Lung (tissue), 12 donors: ENCODE results near the gene RWDD2A. TPM values are rescaled to one million over a fixed set of nuclear protein-coding genes. Genes with fewer than 3 reads are reported as not detected.
A peak's percentile ranks its signal among the peaks of the same experiment; 100 is the strongest.
"Not testable (repeated sequence)": the region's sequence is repeated elsewhere in the genome, so short reads cannot be mapped to it uniquely, and the experiment has no call there.

Experiments used
- ATAC-seq: fragments of 200-7000 bp; cut with Tn5 transposase; one replicate; pipeline ENCODE4 v1.9.1; 2020; ENCODE audit warnings: moderate number of reproducible peaks; ENCODE audit not compliant: insufficient read depth, low FRiP score
- DNase-seq, 3 donors: peaks; one replicate each; pipeline ENCODE4 v3.0.0-alpha.2; 2013 to 2017
- H3K27ac ChIP-seq, 2 donors: one replicate each; pipeline ENCODE4 v1.5.1; 2013; ENCODE audit warnings: mild to moderate bottlenecking in 2 of 2, moderate library complexity in 2 of 2, control low read depth in 1 of 2, inconsistent platforms in 1 of 2, low read depth in 1 of 2, low read length in 1 of 2
- H3K27me3 ChIP-seq, 3 donors: one replicate each; pipeline ENCODE4 v1.5.1; 2013; ENCODE audit warnings: low read length in 2 of 3; ENCODE audit not compliant: control insufficient read depth in 3 of 3, insufficient read depth in 3 of 3
- H3K36me3 ChIP-seq, 4 donors: one replicate each; pipeline ENCODE4 v1.5.1; 2013; ENCODE audit warnings: low read length in 4 of 4, mild to moderate bottlenecking in 1 of 4, moderate library complexity in 1 of 4; ENCODE audit not compliant: control insufficient read depth in 4 of 4, insufficient read depth in 4 of 4
- H3K4me1 ChIP-seq, 5 donors: one replicate each; pipeline ENCODE4 v1.5.1; 2013; ENCODE audit warnings: low read length in 5 of 5, mild to moderate bottlenecking in 2 of 5, moderate library complexity in 1 of 5; ENCODE audit not compliant: control insufficient read depth in 5 of 5, insufficient read depth in 5 of 5
- H3K4me3 ChIP-seq: one replicate; pipeline ENCODE4 v1.5.1; 2013; ENCODE audit warnings: mild to moderate bottlenecking, control low read depth, moderate library complexity
- H3K9ac ChIP-seq, 2 donors: one replicate each; pipeline ENCODE4 v1.5.1; 2013; ENCODE audit warnings: low read length in 2 of 2, control low read depth in 1 of 2; ENCODE audit not compliant: insufficient read depth in 1 of 2
- H3K9me3 ChIP-seq, 4 donors: one replicate each; pipeline ENCODE4 v1.5.1; 2013; ENCODE audit warnings: low read length in 3 of 4, mild to moderate bottlenecking in 1 of 4, moderate library complexity in 1 of 4; ENCODE audit not compliant: control insufficient read depth in 4 of 4, insufficient read depth in 3 of 4
- WGBS, 2 donors: extraction: QIAGEN DNeasy Blood & Tissue Kit; methylation state at CpG; one replicate each; pipeline ENCODE4 v1.1.7; 2013; 5-methylcytosine and 5-hydroxymethylcytosine counted together
- polyA plus RNA-seq, 2 donors: library from polyadenylated mRNA; stranded (reverse); fragments of 200-250 nt; gene quantifications; one replicate each; pipeline ENCODE4 v1.2.1, GENCODE V29; 2013
- total RNA-seq, 2 donors: library from RNA; depleted of rRNA in 1 of 2; stranded (reverse); fragments of >200 nt in 1 of 2; gene quantifications; one replicate each; pipeline ENCODE4 v1.2.1, GENCODE V29; 2014 to 2021
- TF ChIP-seq, protein P1 (sequence below): IDR thresholded peaks from 2 replicates; pipeline ENCODE4 v1.5.1; 2012; ENCODE audit warnings: mild to moderate bottlenecking; ENCODE audit errors: control extremely low read depth, extremely low read depth
- donor health status: control.
- donor health status: control.
- donor health status: Bipolar disorder and iron deficiency.
- donor health status: healthy.
- donor health status: DM: yes; HTN: yes; CAD: no.

The RWDD2A gene
- total and polyA plus RNA-seq, 4 donors, result 1.8 to 3.6 (median 2.6) TPM

DNA sequence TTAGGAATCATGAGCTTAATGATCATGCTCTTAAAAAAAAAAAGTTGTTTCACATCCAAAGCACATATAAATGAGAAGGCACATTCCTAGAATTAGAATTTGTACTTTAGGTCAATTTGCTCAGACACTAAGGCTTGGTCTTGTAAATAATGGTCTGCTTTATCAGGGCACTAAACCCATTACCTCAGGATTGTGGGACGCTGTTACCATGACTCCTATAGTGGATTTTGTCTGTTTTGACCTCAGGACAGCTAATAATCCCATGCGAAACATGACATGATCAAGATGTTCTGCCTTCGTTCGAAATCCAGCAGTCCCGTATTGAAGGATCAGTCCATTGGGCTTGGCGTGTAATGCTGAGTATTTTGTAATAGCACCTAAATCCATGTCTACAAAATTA is 2.5 kb upstream of the RWDD2A start:
- peak; percentile 60 to 89 (median 86) for DNase-seq
- TF ChIP-seq, protein P1, sequence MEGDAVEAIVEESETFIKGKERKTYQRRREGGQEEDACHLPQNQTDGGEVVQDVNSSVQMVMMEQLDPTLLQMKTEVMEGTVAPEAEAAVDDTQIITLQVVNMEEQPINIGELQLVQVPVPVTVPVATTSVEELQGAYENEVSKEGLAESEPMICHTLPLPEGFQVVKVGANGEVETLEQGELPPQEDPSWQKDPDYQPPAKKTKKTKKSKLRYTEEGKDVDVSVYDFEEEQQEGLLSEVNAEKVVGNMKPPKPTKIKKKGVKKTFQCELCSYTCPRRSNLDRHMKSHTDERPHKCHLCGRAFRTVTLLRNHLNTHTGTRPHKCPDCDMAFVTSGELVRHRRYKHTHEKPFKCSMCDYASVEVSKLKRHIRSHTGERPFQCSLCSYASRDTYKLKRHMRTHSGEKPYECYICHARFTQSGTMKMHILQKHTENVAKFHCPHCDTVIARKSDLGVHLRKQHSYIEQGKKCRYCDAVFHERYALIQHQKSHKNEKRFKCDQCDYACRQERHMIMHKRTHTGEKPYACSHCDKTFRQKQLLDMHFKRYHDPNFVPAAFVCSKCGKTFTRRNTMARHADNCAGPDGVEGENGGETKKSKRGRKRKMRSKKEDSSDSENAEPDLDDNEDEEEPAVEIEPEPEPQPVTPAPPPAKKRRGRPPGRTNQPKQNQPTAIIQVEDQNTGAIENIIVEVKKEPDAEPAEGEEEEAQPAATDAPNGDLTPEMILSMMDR, result no peak
- H3K4me3 ChIP-seq, result no peak overlapping the region

DNA sequence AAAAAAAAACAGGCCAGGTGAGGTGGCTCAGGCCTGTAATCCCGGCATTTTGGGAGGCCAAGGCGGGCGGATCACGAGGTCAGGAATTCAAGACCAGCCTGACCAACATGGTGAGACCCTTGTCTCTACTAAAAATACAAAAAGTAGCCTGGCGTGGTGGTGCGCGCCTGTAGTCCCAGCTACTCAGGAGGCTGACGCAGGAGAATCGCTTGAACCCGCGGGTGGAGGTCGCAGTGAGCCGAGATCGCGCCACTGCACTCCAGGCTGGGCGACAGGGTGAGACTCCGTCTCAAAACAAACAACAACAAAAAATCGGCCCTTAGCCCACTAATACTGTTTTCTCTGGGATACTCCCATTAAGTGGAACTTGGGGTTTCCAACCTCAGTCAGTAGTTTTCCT is 1.2 kb upstream of the RWDD2A start:
- H3K27me3 ChIP-seq, H3K27ac ChIP-seq, ATAC-seq, H3K9ac ChIP-seq, DNase-seq, H3K4me3 ChIP-seq, H3K9me3 ChIP-seq: not testable (repeated sequence)
- Histone ChIP-seq H3K4me1 (peaks cover 0 to 30% (median 4%) of the 10 kb centered on the region in 5 donors), H3K36me3 (peaks cover 2 to 21% (median 7%) of the 10 kb centered on the region in 4 donors)
- WGBS, 2 donors, result 91 to 94% methylated on average over 13 to 17 of the region's 18 CpGs

More for the DNA sequence above, 2.5 kb upstream of the RWDD2A start:
- ATAC-seq, result no peak
- Histone ChIP-seq H3K27me3 (no peaks in the 10 kb centered on the region), H3K4me1 (peaks cover 0 to 30% (median 4%) of the 10 kb centered on the region in 5 donors), H3K9me3 (no peaks in the 10 kb centered on the region), H3K36me3 (peaks cover 7 to 26% (median 9%) of the 10 kb centered on the region in 4 donors), H3K9ac (no peak overlapping the region), H3K27ac (no peak overlapping the region)
- 90% methylated on average over 6 of the region's 6 CpGs for WGBS, 2 donors

DNA sequence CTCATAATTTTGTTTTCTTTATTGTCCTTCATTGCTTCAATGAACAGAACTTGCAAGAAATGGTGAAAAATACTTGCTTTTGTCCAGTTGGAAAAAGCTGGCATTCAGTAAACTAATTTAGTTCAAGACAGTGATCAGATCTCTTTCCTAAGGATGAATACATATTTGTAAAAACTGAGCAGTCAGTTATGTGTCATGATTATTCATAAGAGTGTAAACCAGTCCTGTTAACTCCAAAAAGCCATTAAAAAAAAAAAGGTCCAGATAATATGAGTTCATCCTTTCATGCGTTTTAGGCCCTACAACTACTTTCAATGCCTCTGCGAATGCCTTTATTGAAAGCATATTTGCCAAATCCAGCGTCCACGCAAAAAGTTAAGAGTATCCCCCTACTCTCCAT is 701 bp upstream of the RWDD2A start:
- Histone ChIP-seq H3K4me3 (peak overlapping the region; percentile 95), H3K9ac (peak overlapping the region; percentile 83 to 91), H3K27me3 (no peaks in the 10 kb centered on the region), H3K4me1 (peaks cover 0 to 30% (median 4%) of the 10 kb centered on the region in 5 donors), H3K27ac (peak overlapping the region; percentile 71 to 91), H3K9me3 (no peaks in the 10 kb centered on the region), H3K36me3 (peaks cover 2 to 21% (median 7%) of the 10 kb centered on the region in 4 donors)
- DNase-seq (peak in 1 of 3 donors; percentile 62), ATAC-seq (no peak)
- TF ChIP-seq, protein P1, result no peak
- 0 to 2% methylated on average over 4 of the region's 4 CpGs for WGBS, 2 donors

DNA sequence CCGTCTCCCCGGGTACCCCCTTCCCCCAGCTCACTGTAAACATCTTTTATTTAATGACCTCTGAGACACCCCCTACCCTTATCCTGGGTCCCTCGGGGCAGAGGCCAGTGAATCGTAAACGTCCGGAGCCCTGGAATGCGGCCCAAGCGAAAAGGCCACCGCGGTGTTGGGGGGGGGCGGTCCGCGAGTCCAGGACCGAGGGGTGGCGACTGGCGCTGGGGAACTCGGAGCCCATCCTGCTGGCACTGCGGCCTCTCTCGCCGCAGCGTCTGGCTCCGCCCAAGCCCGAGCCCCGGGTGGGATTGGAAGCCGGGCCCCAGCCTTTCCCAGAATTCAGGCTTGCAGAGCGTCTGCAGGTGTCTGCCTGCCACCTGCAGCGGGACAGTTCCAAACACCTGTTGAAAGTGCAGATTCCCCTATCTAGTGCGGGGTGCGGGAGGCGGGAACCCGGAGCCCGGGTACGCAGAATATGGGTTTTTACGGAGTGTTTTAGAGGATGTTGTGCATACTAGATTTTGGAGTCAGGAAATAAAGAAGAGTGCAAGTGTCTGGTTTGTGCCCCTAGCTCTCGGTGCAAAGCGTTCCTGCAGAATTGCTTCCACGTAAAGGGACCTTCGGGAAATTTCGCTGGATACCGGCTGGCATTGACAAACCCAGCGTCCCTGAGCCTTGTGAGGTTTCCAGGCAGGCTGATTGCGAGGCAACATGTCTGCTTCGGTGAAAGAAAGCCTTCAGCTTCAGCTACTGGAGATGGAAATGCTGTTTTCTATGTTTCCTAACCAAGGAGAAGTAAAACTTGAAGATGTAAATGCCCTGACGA is 800 bp downstream of the RWDD2A start:
- TF ChIP-seq, protein P1, result no peak
- peak; percentile 37 to 45 (median 41) for DNase-seq
- Histone ChIP-seq H3K4me1 (peaks cover 0 to 30% (median 4%) of the 10 kb centered on the region in 5 donors), H3K27ac (peak overlapping the region; percentile 74 to 91), H3K9ac (peak overlapping the region; percentile 50 to 59), H3K27me3 (no peaks in the 10 kb centered on the region), H3K4me3 (peak overlapping the region; percentile 95), H3K36me3 (peaks cover 0 to 9% (median 3%) of the 10 kb centered on the region in 4 donors), H3K9me3 (no peaks in the 10 kb centered on the region)
- WGBS, 2 donors, result 4% methylated on average over 43 to 44 of the region's 44 CpGs
- peak; percentile 36 for ATAC-seq
